Ureter (tissue), 1 donor: ENCODE results near the gene MRPS26. TPM values are rescaled to one million over a fixed set of nuclear protein-coding genes. Genes with fewer than 3 reads are reported as not detected.

Source experiments
- total RNA-seq: library from RNA; stranded (reverse); gene quantifications from one replicate; pipeline ENCODE4 v1.2.4, GENCODE V29; 2023
- donor health status: DM: yes; HTN: yes; CAD: no.

MRPS26 gene
- total RNA-seq, 1 donor from 2014 or later, result 49.6 TPM

Other genes with a start within 250 kb of the MRPS26 start
- 3.0 TPM for gene CPXM1, start 245.4 kb upstream of the MRPS26 start, total RNA-seq
- not detected for gene C20orf141, start 231.1 kb upstream of the MRPS26 start, total RNA-seq
- gene TMEM239, start 229.7 kb upstream of the MRPS26 start, total RNA-seq, result not detected
- gene PCED1A, start 205.4 kb upstream of the MRPS26 start, total RNA-seq, result 53.5 TPM
- 38.0 TPM for gene VPS16, start 205.3 kb upstream of the MRPS26 start, total RNA-seq
- gene PTPRA, start 172.6 kb upstream of the MRPS26 start, total RNA-seq, result 79.5 TPM
- 1.5 TPM for gene GNRH2, start 2.4 kb upstream of the MRPS26 start, total RNA-seq
- not detected for gene OXT, start 25.6 kb downstream of the MRPS26 start, total RNA-seq
- not detected for gene AVP, start 38.7 kb downstream of the MRPS26 start, total RNA-seq
- gene FASTKD5, start 113.8 kb downstream of the MRPS26 start, total RNA-seq, result 12.9 TPM
- gene UBOX5, start 113.8 kb downstream of the MRPS26 start, total RNA-seq, result 8.7 TPM
- gene LZTS3, start 127.5 kb downstream of the MRPS26 start, total RNA-seq, result 10.1 TPM
- 62.9 TPM for gene DDRGK1, start 158.6 kb downstream of the MRPS26 start, total RNA-seq
- 69.7 TPM for gene ITPA, start 163.4 kb downstream of the MRPS26 start, total RNA-seq
- gene SLC4A11, start 193.1 kb downstream of the MRPS26 start, total RNA-seq, result 56.3 TPM